Measurements from ENCODE around the gene SMIM33. TPM values are rescaled to one million over a fixed set of nuclear protein-coding genes. Genes with fewer than 3 reads are reported as not detected.

Gene SMIM33
- total and polyA plus RNA-seq, 7 donors, result 4.7 to 5.1 (median 4.8) TPM; not detected in 4

DNA sequence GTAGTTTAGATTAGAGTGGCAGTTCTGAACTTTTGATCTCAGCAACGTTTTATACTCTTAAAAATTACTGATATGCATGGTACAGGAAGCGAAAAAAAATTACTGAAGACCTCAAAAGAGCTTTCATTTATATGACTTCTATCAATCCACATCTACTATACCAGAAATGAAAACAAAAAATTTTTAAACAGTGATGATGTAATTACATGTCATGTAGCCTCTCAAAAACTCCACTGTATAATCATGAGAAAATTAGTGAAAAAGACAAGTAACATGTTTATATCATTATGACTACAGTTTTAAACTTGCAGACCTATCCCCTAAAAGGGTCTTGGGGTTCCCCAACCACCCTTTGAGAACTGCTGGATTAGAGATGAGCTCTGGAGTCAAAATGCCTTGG, 40.8 kb upstream of the SMIM33 start:
- H3K4me3 ChIP-seq, result no peak overlapping the region
- H3K9me3 ChIP-seq, result no peaks in the 10 kb centered on the region
- no peak for DNase-seq
- no peaks in the 10 kb centered on the region for H3K4me1 ChIP-seq
- peaks cover 0 to 82% (median 6%) of the 10 kb centered on the region in 4 donors for H3K36me3 ChIP-seq
- intact Hi-C loops (cut with DNase I), result no loop called here
- no peaks in the 10 kb centered on the region for H3K27me3 ChIP-seq
- WGBS, 2 donors, result 74 to 81% methylated on average over 2 of the region's 2 CpGs
- H3K27ac ChIP-seq, result no peak overlapping the region
- no peak for TF ChIP-seq EP300 (IDR thresholded peaks at IDR 0.05)
- TF ChIP-seq, protein P1, sequence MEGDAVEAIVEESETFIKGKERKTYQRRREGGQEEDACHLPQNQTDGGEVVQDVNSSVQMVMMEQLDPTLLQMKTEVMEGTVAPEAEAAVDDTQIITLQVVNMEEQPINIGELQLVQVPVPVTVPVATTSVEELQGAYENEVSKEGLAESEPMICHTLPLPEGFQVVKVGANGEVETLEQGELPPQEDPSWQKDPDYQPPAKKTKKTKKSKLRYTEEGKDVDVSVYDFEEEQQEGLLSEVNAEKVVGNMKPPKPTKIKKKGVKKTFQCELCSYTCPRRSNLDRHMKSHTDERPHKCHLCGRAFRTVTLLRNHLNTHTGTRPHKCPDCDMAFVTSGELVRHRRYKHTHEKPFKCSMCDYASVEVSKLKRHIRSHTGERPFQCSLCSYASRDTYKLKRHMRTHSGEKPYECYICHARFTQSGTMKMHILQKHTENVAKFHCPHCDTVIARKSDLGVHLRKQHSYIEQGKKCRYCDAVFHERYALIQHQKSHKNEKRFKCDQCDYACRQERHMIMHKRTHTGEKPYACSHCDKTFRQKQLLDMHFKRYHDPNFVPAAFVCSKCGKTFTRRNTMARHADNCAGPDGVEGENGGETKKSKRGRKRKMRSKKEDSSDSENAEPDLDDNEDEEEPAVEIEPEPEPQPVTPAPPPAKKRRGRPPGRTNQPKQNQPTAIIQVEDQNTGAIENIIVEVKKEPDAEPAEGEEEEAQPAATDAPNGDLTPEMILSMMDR (IDR thresholded peaks at IDR 0.05), result no peak

DNA sequence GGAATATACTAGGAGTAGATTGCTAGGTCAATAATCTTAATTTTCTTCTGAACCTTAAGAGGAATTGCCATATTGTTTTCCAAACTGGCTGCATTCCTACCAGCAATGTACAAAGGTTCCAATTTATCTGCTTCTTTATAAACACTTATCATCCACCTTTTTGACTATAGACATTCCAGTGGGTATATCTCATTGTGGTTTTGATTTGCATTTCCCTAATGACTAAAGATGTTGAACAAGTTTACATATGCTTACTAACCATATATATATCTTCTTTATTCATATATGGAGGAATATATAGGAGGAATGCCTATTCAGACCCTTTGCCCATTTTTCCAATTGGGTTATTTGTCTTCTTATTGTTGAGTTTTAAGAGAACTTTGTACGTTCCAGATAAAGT, 39.1 kb upstream of the SMIM33 start:
- Histone ChIP-seq H3K27ac (no peak overlapping the region), H3K36me3 (peaks cover 0 to 74% (median 3%) of the 10 kb centered on the region in 4 donors), H3K4me3 (no peak overlapping the region), H3K27me3 (no peaks in the 10 kb centered on the region), H3K9me3 (no peaks in the 10 kb centered on the region), H3K4me1 (no peaks in the 10 kb centered on the region)
- TF ChIP-seq POLR2AphosphoS5 (IDR thresholded peaks at IDR 0.05) (no peak), POLR2A (IDR thresholded peaks at IDR 0.05) (no peak), EP300 (IDR thresholded peaks at IDR 0.05) (no peak)
- TF ChIP-seq, protein P1 (IDR thresholded peaks at IDR 0.05), result no peak
- intact Hi-C loops (cut with DNase I), result no loop called here
- WGBS, 2 donors, result 98% methylated on average over 1 of the region's 1 CpG
- DNase-seq, result no peak

DNA sequence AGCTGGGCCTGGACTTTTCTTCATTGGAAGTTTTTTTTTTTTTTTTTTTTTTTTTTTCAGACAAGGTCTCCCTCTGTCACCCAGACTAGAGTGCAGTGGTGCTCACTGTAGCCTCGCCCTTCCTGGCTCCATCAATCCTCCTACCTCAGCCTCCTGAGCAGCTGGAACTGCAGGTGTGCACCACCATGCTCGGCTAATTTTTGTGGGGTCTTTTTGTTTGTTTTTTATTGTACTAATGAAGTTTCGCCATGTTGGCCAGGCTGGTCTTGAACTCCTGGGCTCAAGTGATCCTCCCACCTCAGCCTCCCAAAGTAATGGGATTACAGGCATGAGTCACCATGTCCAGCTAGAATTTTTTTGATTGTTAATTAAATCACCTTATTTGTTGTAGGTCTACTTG, 35.1 kb upstream of the SMIM33 start:
- Histone ChIP-seq H3K4me1 (peaks cover 0 to 14% (median 12%) of the 10 kb centered on the region in 4 donors), H3K36me3 (peaks cover 0 to 53% (median 0%) of the 10 kb centered on the region in 4 donors), H3K27me3 (no peaks in the 10 kb centered on the region), H3K27ac (no peak overlapping the region), H3K9me3 (no peaks in the 10 kb centered on the region), H3K4me3 (no peak overlapping the region)
- no peak for DNase-seq
- 95 to 98% methylated on average over 3 of the region's 3 CpGs for WGBS, 2 donors
- intact Hi-C loops (cut with DNase I), result loop anchor here (5.0 kb wide), 1 partner anchor 82 kb away; no protein-coding TSS in a partner anchor
- TF ChIP-seq, protein P1 (IDR thresholded peaks at IDR 0.05), result no peak
- TF ChIP-seq EP300 (IDR thresholded peaks at IDR 0.05) (no peak), POLR2AphosphoS5 (IDR thresholded peaks at IDR 0.05) (no peak), POLR2A (IDR thresholded peaks at IDR 0.05) (no peak)

DNA sequence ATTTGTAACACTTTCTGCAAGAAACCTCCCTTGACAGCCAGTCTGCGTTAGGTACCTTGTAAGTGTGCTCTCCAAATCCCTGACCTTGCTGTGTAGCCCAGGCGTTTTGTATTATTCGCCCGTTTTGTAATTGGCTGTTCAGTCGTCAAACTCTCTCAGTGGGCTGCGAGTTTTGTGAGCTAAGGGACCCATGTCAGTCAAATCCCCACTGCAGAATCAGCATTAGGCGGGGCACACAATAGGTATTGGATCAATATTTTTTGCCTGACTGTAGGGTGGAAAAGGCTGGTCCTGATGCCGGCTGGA, 32.1 kb upstream of the SMIM33 start:
- intact Hi-C loops (cut with DNase I), result loop anchor here (5.0 kb wide), 1 partner anchor 79 kb away; no protein-coding TSS in a partner anchor

More for the DNA sequence above, 32.1 kb upstream of the SMIM33 start:
- Histone ChIP-seq H3K4me3 (peak overlapping the region; percentile 61 to 91 (median 82)), H3K4me1 (peaks cover 0 to 14% (median 12%) of the 10 kb centered on the region in 4 donors), H3K9me3 (no peaks in the 10 kb centered on the region), H3K36me3 (peaks cover 0 to 29% (median 0%) of the 10 kb centered on the region in 4 donors), H3K27me3 (no peaks in the 10 kb centered on the region), H3K27ac (peak overlapping the region; percentile 81 to 95 (median 93))
- TF ChIP-seq POLR2A (IDR thresholded peaks at IDR 0.05) (no peak), EP300 (IDR thresholded peaks at IDR 0.05) (no peak), POLR2AphosphoS5 (IDR thresholded peaks at IDR 0.05) (no peak)
- TF ChIP-seq, protein P1 (IDR thresholded peaks at IDR 0.05), result no peak
- peak; percentile 48 for DNase-seq
- WGBS, 2 donors, result 32 to 43% methylated on average over 8 of the region's 8 CpGs

All from sigmoid colon (tissue), 7 donors.